ENCODE results near the gene NUP188.
"Not testable (repeated sequence)": the region's sequence is repeated elsewhere in the genome, so short reads cannot be mapped to it uniquely, and the experiment has no call there.

Gene NUP188

GRCh38 chr9:129028192-129028966 is 80.9 kb downstream of the NUP188 start, which contains the start of gene SH3GLB2:
TSS of gene SH3GLB2 (minus strand) at chr9:129028331. CDS start at chr9:129028154, 177 bp downstream.
- Mint-ChIP-seq H3K27me3 (ENCODE audit: low read depth) (no peaks in the 10 kb centered on the region), H3K4me1 (ENCODE audit: low read depth) (peaks cover 23% of the 10 kb centered on the region), H3K27ac (peak within 1 kb of the TSS; percentile 81), H3K4me3 (peak within 1 kb of the TSS; percentile 93), H3K36me3 (ENCODE audit: low read depth) (no peaks in the 10 kb centered on the region), H3K9me3 (no peaks in the 10 kb centered on the region)
- DNase-seq (ENCODE audit: low spot score): peak; percentile 89

GRCh38 chr9:129030191-129030590 is 82.7 kb downstream of the NUP188 start:
- Mint-ChIP-seq H3K9me3 (no peaks in the 10 kb centered on the region), H3K27ac (peak overlapping the region; percentile 55), H3K27me3 (ENCODE audit: low read depth) (no peaks in the 10 kb centered on the region), H3K36me3 (ENCODE audit: low read depth) (no peaks in the 10 kb centered on the region), H3K4me1 (ENCODE audit: low read depth) (peaks cover 23% of the 10 kb centered on the region), H3K4me3 (no peak overlapping the region)
- DNase-seq (ENCODE audit: low spot score): no peak

DNA sequence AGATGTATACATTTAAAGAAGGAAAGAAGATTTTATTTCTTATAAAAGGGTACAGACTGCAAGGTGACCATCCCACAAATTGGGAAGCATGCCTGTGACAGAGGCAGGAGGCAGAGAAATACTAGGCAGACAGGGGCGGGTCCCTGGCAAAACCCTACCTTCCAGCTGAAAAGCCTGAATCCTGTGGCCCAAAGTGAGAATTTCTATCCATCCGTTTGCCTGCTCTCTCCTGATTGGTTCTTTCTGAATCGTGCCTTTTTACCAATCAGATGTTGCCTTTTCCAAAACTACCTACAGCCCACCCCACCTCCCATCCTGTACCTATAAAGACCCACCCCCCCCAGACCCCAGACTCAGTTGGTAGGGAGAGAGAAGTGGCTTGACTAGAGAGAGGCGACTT is 84.0 kb downstream of the NUP188 start:
- Mint-ChIP-seq H3K4me1 (ENCODE audit: low read depth) (peaks cover 20% of the 10 kb centered on the region), H3K9me3 (no peaks in the 10 kb centered on the region)

DNA sequence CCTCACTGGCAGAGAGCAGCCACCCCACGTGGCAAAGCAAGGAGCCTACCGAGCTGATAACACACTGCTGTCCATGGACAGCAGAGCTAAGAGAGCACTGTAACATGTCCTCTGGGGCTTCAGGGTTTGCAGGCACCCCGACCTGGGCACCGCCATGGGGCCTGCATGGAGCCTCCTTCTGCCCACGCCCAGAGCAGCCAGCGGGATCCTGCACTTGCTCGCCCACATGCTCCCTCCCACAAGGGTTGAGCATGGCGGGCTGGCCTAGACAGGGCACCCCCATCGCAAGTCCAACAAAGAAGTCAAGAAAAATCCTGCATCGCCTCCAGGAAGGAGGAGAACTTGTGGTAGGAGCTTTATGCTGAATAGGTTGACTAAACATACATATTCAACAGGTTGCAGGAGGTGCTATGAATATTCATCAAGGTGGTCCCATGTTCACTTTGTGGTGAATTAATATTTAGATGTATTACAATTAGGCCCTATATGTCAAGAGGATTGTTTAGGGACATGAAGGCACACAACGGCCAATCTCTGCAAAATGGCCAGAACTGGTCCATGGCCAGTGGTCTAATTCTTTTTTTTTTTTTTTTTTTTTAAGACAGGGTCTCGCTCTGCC is 85.2 kb downstream of the NUP188 start:
- DNase-seq (ENCODE audit: low spot score): no peak
- no peak overlapping the region for H3K27ac Mint-ChIP-seq
- H3K4me1 Mint-ChIP-seq (ENCODE audit: low read depth): peaks cover 17% of the 10 kb centered on the region
- H3K36me3 Mint-ChIP-seq (ENCODE audit: low read depth): peaks cover 3% of the 10 kb centered on the region
- H3K27me3 Mint-ChIP-seq (ENCODE audit: low read depth): no peaks in the 10 kb centered on the region
- no peaks in the 10 kb centered on the region for H3K9me3 Mint-ChIP-seq
- H3K4me3 Mint-ChIP-seq: no peak overlapping the region

More for the DNA sequence above, 84.0 kb downstream of the NUP188 start:
- Mint-ChIP-seq H3K4me3 (no peak overlapping the region), H3K36me3 (ENCODE audit: low read depth) (peaks cover 3% of the 10 kb centered on the region), H3K27me3 (ENCODE audit: low read depth) (no peaks in the 10 kb centered on the region), H3K27ac (no peak overlapping the region)
- DNase-seq (ENCODE audit: low spot score): no peak

- Mint-ChIP-seq H3K4me1 (ENCODE audit: low read depth) (peaks cover 22% of the 10 kb centered on the region), H3K36me3 (ENCODE audit: low read depth) (peaks cover 3% of the 10 kb centered on the region), H3K9me3 (no peaks in the 10 kb centered on the region), H3K4me3 (no peak overlapping the region), H3K27ac (no peak overlapping the region), H3K27me3 (ENCODE audit: low read depth) (no peaks in the 10 kb centered on the region)
- no peak for DNase-seq (ENCODE audit: low spot score)
Measured at GRCh38 chr9:129033216-129033615, 85.7 kb downstream of the NUP188 start.

DNA sequence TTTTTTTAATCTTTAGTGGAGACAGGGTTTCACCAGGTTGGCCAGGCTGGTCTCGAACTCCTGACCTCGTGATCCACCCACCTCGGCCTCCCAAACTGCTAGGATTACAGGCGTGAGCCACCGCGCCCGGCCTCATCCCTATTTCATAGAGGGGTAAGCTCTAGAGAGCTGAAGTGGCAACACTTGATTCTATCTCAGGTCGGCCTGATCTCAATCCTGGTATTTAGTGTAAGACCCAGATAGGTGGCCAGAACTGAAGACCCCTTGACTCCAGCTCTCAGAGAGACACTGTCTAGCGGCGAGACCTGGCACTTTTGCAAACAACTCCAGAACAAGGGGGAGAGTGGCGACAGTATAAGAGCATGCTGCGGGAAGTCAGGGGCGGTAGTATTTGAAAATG is 88.3 kb downstream of the NUP188 start:
- not testable (repeated sequence) for H3K9me3 Mint-ChIP-seq
- peak overlapping the region; percentile 79 for H3K27ac Mint-ChIP-seq
- H3K4me3 Mint-ChIP-seq: peak overlapping the region; percentile 94

GRCh38 chr9:129036241-129036922 is 88.9 kb downstream of the NUP188 start, which contains the start of gene MIGA2:
TSS of gene MIGA2 (plus strand) at chr9:129036626. CDS start at chr9:129040595, 3,969 bp downstream.
- peak within 1 kb of the TSS; percentile 79 for H3K27ac Mint-ChIP-seq
- H3K4me3 Mint-ChIP-seq: peak within 1 kb of the TSS; percentile 94
- H3K9me3 Mint-ChIP-seq: no peaks in the 10 kb centered on the region
- H3K36me3 Mint-ChIP-seq (ENCODE audit: low read depth): peaks cover 7% of the 10 kb centered on the region
- no peaks in the 10 kb centered on the region for H3K27me3 Mint-ChIP-seq (ENCODE audit: low read depth)
- peak; percentile 96 for DNase-seq (ENCODE audit: low spot score)
- H3K4me1 Mint-ChIP-seq (ENCODE audit: low read depth): peaks cover 22% of the 10 kb centered on the region

More for the DNA sequence above, 88.3 kb downstream of the NUP188 start:
- not testable (repeated sequence) for H3K36me3 Mint-ChIP-seq (ENCODE audit: low read depth); H3K27me3 Mint-ChIP-seq (ENCODE audit: low read depth); DNase-seq (ENCODE audit: low spot score)
- H3K4me1 Mint-ChIP-seq (ENCODE audit: low read depth): peaks cover 22% of the 10 kb centered on the region

DNA sequence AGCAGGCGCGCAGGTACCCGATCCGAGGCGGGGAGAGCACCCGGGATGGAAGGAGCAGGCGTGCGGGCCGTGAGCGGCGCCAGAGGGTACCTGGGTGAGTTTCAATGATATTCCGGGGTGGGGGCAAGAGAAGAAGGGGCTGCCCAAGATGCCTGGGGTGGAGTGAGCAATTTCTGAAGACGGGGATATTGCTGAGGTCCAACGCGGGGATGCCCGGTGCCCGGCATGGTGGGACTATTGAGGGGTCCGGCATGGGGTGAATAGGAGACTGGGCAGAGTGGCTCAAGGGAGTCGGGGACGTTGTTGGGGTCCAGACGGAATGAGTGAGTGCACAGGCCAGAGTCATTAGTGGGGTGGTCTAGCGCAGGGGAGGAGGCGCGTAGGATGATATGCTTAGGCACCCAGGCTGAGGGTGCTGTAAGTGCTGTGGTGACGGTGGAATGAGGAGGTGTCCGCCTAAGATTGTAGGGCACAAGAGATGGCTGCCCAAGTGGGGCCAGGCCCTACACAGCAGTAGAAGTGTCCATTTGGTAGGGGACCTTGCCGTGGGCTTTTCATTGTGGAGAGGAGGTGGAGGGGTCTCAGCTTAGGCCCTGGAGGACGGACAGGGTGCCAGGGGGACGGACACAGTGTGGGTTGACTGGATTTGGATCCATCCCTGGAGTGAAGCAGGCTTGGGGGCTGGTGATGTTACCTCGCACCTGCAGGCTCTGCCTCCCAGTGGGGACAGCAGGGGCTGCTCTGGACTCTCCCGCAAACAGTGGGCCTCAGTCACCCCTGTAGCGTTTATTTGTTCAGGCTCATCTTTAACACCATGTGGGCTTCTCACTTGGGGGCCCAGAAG is 89.6 kb downstream of the NUP188 start:
- peaks cover 10% of the 10 kb centered on the region for H3K36me3 Mint-ChIP-seq (ENCODE audit: low read depth)
- H3K27me3 Mint-ChIP-seq (ENCODE audit: low read depth): no peaks in the 10 kb centered on the region
- peak overlapping the region; percentile 79 for H3K27ac Mint-ChIP-seq
- no peak for DNase-seq (ENCODE audit: low spot score)
- H3K4me3 Mint-ChIP-seq: peak overlapping the region; percentile 94
- H3K9me3 Mint-ChIP-seq: no peaks in the 10 kb centered on the region
- H3K4me1 Mint-ChIP-seq (ENCODE audit: low read depth): peaks cover 22% of the 10 kb centered on the region

GRCh38 chr9:129037767-129038098 is 90.2 kb downstream of the NUP188 start:
- no peaks in the 10 kb centered on the region for H3K9me3 Mint-ChIP-seq
- no peak for DNase-seq (ENCODE audit: low spot score)
- peaks cover 22% of the 10 kb centered on the region for H3K4me1 Mint-ChIP-seq (ENCODE audit: low read depth)
- H3K4me3 Mint-ChIP-seq: peak overlapping the region; percentile 94
- H3K36me3 Mint-ChIP-seq (ENCODE audit: low read depth): peaks cover 13% of the 10 kb centered on the region
- no peaks in the 10 kb centered on the region for H3K27me3 Mint-ChIP-seq (ENCODE audit: low read depth)
- no peak overlapping the region for H3K27ac Mint-ChIP-seq

DNA sequence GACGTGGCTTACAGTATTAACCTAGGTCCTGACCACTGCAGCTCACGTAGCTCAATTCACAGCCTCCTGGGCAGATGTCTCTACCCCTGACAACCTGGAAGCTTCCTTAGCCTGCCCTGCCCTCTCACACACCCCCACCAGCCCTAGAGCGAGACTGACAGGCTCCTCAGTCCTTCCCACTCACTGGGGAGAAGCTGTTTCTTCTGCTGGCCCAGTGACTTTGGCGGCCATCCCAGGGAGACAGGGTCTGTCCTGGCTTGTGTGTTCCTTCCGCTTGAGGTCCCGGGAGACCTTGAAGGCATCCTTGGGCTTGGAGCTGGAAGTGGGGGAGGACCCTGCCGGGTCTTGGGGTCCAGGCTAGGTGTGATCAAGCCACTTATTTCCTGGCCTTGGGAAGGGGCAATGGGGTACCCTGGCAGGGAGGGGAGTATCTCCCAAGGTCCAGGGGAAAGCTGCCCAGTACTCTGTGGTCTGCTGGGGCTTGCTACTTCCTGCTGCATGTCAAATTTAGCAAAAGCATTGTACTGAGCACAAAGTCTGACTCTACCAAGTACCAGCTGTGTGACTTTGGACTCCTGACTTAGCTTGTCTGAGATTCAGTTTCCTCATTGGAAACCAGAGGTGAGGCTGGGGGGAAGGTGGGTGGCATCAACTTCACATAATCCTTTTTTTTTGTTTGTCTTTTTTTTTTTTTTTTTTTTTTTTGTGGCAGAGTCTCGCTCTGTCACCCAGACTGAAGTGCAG is 90.8 kb downstream of the NUP188 start:
- peaks cover 13% of the 10 kb centered on the region for H3K36me3 Mint-ChIP-seq (ENCODE audit: low read depth)
- H3K4me1 Mint-ChIP-seq (ENCODE audit: low read depth): peaks cover 22% of the 10 kb centered on the region
- H3K4me3 Mint-ChIP-seq: peak overlapping the region; percentile 94
- H3K27me3 Mint-ChIP-seq (ENCODE audit: low read depth): no peaks in the 10 kb centered on the region
- H3K9me3 Mint-ChIP-seq: no peaks in the 10 kb centered on the region
- H3K27ac Mint-ChIP-seq: no peak overlapping the region
- DNase-seq (ENCODE audit: low spot score): no peak

DNA sequence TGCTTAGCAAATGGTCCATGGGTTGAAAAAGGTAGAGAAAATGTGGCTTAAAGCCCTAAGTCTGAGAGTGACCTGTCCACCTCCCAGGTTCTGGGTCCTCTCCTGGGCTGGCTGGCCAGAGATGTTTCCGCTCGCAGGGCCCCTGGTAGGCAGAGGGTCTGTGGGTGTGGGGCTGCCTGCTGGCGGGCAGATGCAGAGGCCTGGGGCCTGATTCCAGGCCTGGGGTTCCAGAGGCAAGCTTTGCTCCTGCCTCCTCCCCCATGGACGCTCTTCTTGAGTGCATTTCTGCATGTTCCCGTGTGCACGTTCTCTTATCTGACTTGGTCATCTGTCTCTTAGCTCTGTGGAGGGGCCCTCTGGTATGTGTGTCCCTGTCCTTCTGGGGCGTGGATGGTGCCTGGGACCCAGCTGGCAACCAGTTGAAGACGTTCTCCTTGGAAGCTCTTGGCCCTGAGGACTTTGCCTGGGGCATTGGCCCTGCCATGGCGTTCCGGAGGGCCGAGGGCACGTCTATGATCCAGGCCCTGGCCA is 92.7 kb downstream of the NUP188 start:
- H3K4me1 Mint-ChIP-seq (ENCODE audit: low read depth): peaks cover 22% of the 10 kb centered on the region
- H3K27ac Mint-ChIP-seq: no peak overlapping the region
- peaks cover 16% of the 10 kb centered on the region for H3K36me3 Mint-ChIP-seq (ENCODE audit: low read depth)
- no peaks in the 10 kb centered on the region for H3K9me3 Mint-ChIP-seq
- no peak for DNase-seq (ENCODE audit: low spot score)
- no peak overlapping the region for H3K4me3 Mint-ChIP-seq
- no peaks in the 10 kb centered on the region for H3K27me3 Mint-ChIP-seq (ENCODE audit: low read depth)

GRCh38 chr9:129042016-129042415 is 94.5 kb downstream of the NUP188 start:
- no peak for DNase-seq (ENCODE audit: low spot score)
- Mint-ChIP-seq H3K27me3 (ENCODE audit: low read depth) (no peaks in the 10 kb centered on the region), H3K4me1 (ENCODE audit: low read depth) (peaks cover 14% of the 10 kb centered on the region), H3K4me3 (no peak overlapping the region), H3K36me3 (ENCODE audit: low read depth) (peaks cover 13% of the 10 kb centered on the region), H3K9me3 (no peaks in the 10 kb centered on the region), H3K27ac (no peak overlapping the region)

GRCh38 chr9:129052592-129052991 is 105.1 kb downstream of the NUP188 start:
- DNase-seq (ENCODE audit: low spot score): no peak
- Mint-ChIP-seq H3K27me3 (ENCODE audit: low read depth) (no peaks in the 10 kb centered on the region), H3K36me3 (ENCODE audit: low read depth) (peaks cover 6% of the 10 kb centered on the region), H3K27ac (no peak overlapping the region), H3K4me1 (ENCODE audit: low read depth) (no peaks in the 10 kb centered on the region), H3K4me3 (no peak overlapping the region), H3K9me3 (no peaks in the 10 kb centered on the region)

Measured in T-helper 2 cell treated with Interferon-gamma antibody and Interleukin-4, amounts not matched to agents 5 μg/mL and 100 μg/mL, for 36 hours (primary cell).